GM21619 (cell line): ENCODE results near the gene ZMYM4.

ENCODE experiments used
- ATAC-seq: cut with Tn5 transposase; IDR thresholded peaks from one replicate; pipeline ENCODE4 v1.9.1; 2021; ENCODE audit not compliant: unreplicated experiment

Gene ZMYM4

DNA sequence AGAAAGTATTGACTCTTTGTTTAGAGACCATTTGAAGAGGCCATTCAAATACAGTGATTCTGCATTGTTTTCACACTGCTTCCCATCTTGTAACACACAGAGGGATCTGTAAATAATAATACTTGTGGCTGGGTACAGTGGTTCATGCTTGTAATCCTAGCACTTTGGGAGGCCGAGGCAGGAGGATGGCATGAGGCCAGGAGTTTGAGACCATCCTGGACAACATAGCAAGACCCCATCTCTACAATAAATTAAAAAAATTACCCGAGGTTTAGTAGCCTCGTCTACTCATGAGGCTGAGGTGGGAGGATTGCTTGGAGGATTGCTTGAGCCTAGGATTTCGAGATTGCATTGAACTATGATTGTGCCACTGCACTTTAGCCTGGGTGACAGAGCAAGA lies 5.7 kb downstream of the ZMYM4 start:
- ATAC-seq: no peak

DNA sequence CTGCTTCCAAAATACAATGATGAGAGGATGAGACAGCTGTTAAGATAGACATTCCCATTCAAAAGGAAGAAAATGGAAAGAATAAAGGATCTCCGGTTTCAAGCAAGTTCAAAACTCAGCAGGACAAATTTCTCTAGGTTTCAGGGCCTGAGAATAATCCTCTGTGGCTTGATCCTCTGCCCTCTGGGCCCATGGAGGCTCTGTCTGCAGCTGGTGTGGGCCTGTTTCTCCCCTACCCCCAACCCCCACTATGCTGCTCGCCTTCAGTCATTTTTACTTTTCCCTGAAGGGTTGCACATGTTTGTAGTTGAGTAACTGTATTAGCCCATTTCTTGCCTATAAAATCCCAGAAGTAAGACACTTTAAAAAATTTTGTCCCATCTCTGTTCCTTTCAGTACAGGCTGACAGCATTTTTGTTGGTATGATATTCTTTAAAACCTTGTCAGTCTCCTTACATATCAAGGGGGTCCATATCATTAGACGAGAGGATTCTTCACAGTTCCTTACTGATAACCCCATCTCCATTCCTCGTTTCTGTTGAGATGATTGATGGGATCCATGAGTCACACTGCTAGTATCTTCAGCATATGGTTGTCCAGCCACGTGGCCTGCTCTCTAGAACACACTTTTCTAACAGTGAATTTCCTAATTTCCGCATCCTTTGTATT lies 10.5 kb downstream of the ZMYM4 start:
- ATAC-seq: no peak

DNA sequence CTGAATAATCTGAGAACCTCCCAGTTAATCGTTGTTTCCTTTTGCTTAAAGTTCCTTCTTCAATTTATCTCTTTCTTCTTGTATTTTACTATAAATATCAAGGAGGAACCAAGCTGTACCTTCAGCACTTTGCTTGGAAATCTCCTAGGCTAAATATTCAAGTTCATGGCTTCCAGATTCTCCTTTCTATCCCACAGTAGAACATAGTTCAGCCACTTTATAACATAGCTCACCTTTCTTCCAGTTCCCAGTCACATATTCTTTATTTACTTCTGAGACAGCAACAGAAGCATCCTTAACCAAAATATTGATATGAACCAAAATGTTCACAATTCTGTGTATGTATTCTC lies 11.0 kb downstream of the ZMYM4 start:
- ATAC-seq: no peak

DNA sequence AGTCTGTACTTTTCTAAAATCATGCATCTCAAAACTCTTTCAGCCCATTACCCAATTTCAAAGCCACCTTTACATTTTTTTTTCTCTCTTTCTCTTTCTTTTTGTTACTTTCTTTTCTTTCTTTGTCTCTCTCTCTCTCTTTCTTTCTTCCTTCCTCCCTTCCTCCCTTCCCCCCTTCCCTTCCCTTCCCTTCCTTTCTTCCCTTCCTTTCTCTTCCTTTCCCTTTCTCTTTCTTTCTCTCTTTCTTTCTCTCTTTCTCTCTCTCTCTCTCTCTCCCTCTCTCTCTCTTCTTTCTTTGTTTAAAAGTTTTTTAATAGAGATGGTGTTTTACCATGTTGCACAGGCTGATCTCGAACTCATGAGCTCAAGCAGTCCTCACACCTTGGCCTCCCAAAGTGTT lies 11.5 kb downstream of the ZMYM4 start:
- ATAC-seq: no peak

DNA sequence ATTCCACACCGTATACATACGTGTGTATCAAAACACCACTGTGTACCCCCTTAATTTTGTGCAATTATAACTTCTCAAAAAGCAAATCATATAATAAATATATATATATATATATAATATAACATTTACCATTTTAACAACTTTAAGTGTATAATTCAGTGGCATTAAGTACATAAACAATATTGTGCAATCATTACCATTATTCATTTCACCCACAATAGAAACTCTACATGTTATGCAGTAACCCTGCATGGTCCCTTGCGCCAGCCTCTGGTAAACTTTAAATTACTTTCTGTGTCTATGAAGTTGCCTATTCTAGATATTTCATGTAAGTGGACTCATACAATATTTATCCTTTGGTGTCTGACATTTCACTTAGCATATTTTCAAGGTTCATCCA lies 13.1 kb downstream of the ZMYM4 start:
- no peak for ATAC-seq

DNA sequence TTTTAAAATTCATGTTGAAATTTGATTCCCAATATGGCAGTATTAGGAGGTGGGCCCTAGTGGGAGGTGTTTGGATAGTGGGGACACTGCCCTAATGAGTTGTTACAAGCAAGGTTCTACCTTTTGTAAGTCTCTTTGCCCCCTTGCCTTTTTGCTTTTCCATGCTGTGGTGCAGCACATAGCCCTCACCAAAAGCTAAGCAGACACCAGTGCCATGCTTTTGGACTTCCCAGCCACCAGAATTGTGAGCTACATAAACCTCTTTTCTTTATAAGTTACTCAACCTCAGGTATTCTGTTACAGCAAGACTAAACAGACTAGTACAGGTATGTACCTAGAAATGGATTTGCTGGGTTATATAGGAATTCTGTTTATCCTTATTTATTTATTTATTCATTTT lies 13.7 kb downstream of the ZMYM4 start:
- no peak for ATAC-seq

DNA sequence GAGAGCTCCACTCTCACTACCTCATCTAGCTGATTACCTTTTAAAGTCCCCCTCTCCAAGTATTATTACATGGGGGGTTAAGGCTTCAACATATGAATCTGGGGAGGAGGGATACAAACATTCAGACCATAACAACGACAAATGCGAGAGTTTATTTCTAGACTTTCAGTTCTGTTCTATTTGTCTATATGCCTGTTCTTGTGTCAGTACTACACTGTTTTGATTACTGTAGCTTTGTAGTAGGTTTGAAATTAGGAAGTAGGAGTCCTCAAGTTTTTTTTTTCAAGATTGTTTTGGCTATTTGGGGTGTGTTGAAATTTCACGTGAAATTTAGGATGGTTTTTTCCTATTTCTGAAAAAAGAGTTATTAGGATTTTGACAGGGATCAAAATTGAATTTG lies 16.3 kb downstream of the ZMYM4 start:
- no peak for ATAC-seq

DNA sequence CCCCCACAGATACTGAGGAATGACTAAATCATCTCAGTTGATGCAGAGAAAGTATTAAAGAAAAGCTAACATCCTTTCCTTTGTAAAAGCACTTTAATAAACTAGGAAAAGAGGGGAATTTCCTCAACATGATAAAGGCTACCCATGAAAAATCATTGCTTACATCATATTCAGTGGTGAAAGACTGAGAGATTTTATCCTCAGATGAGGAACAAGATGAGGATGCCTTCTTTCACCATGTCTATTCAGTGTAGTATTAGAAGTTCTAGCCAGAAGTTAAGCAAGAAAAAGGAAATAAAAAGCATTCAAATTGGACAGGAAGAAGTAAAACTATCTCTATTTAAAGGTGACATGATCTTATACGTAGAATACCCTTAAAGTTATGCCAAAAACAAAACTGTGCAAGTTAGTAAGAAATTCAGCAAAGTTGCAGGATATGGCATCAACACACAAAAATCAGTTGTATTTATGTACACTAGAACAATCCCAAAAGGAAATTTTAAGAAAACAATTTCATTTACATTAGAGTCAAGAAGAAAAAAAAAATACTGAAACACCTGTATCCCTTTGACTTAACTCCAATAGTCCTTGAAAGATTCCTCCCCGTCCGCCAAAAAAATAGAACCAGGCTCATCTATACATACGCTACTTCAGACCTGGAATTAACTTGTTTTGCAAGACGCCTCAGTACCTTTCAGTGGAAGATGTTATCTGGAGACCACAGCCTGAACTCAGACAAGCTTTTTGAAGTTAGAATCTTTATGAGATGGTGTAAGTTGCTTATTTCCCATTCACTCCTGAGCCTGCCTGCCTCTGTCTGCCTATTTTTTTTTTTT lies 17.5 kb downstream of the ZMYM4 start:
- ATAC-seq: no peak

DNA sequence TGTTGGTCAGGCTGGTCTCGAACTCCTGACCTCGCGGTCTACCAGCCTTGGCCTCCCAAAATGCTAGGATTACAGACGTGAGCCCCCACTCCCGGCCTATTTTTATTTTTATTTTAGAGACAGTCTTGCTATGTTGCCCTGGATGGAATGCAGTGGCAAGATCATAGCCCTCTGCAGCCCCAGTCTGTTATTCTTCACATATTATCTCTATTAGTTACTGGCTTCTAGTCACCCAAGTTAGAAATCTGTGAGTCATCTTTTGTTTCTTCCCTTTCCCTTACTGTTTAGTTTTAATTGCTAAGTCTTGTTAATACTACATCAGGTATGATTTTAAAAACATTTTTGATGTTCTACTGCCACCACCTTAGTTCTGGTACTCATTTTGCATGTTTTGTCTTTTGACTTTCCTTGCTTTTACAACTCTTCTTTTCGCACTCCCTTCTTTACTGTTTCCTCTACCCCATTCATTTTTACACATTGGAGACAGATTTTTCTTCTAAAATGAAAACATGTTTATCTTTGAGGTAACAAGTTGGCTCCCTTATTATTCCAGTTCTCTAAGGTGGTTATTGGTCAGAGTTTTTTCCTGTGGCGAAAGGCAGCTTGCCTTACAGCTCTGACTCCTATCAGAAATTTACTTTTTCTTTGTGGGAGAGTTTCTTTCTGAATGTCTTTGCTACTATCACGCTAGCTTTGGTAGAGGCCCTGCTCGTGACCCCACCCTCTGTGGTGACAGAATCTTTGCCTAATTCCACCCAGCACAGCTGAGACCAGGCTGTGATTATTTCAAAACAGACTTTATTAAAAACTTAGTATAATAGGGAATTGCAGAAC lies 19.5 kb downstream of the ZMYM4 start:
- no peak for ATAC-seq

DNA sequence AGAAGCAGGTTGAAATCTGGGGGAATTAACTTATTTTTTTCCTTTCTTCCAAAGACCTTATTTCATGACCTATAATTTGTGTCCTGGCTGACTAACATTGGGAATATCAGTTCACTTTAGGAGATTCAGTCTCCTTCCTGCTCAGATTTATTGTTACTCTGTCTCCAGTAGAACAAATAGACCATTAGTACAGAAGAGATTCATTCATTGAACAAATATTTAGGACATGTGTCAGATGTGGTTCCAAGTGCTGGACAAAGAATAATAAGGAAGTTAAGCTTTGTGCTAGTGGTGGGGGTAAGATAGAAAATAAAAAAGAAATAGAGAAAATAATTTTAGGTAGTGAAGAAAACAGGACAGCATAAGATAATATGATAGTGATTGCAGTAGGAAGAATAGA lies 20.3 kb downstream of the ZMYM4 start:
- no peak for ATAC-seq

DNA sequence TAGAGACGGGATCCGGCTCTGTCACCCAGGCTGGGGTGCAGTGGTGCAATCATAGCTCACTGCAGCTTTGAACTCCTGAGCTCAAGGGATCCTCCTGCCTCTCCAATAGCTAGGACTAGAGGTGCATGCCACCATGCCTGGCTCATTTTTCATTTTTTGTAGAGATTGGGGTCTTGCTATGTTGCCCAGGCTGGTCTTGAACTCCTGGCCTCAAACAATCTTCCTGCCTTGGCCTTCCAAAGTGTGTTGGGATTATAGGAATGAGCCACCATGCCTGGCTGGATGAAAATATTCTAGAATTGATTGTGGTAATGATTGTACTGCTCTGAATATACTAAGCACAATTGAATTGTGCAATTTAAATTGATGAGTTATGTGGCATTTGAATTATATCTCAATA lies 21.9 kb downstream of the ZMYM4 start:
- ATAC-seq: no peak

DNA sequence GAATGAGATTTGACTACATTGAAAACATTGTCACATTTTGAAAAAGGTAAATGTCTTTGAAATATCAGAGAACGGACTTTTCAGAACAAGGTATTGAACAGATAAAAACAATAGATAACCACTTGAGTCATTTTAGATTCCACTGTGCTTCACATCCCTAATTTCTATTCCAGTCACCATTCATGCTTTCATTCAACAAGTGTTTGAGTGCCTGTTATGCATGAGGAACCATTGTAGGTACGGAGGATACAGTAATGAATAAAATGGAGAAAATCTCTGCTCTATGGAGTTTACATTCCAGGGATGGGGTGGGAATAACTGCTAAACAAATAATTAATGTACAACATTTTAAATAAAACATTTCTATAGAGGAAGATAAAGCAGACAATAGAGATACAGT lies 26.3 kb downstream of the ZMYM4 start:
- no peak for ATAC-seq

DNA sequence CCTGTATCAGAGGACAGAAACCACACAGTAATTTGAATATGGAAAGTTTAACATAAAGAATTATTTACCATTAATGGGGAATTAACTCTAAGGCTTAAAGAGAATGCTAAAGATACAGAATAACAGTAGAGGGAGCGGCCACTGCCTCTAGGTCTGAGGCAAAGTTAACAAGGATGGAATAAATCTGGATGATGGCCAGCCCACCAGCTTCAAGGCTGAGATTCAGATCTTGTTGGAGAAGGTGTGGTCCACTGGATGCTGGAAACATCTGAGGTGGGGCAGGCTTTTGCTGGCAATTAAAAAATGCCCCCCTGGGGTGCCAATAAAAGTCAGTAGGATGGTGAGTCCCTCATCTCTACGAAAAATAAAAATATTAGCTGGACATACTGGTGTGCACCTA lies 29.4 kb downstream of the ZMYM4 start:
- peak; percentile 8 for ATAC-seq

DNA sequence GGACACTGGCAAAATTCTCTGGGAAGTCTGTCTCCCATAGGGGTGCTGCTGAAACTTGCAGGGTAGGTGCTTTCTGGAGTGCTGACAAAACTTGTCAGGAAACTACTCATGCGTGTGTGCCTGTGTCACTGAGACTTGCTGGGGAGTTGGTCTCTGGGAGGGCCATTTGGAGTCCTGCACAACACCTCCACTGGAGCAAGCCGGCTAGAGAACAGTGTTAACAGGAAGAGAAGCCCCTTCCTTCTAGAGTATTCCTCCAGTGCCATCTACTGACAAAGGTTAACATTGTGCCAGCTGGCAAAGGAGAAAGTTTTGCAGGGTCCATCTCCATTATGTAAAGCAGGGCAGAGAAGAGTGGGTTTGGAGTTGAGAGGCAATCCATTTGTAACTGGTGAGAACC lies 30.0 kb downstream of the ZMYM4 start:
- ATAC-seq: peak; percentile 53

DNA sequence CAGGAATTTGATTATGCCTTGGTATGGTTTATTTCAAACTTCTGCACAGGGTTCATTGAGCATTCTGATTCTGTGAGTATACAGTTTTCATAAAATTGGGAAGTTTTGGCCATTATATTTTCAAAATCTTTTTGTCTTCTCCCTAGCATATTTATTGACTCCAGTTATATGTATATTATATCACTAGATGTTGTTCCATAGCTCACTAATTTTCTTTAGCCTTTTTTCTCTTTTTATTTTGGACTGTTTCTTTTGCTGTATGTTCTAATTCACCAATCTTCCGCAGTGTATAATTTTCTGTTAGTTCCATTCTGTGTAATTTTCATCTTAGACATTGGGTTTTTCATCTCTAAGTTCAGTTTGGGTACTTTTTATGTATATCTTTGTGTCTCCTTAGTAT lies 31.9 kb downstream of the ZMYM4 start:
- no peak for ATAC-seq

DNA sequence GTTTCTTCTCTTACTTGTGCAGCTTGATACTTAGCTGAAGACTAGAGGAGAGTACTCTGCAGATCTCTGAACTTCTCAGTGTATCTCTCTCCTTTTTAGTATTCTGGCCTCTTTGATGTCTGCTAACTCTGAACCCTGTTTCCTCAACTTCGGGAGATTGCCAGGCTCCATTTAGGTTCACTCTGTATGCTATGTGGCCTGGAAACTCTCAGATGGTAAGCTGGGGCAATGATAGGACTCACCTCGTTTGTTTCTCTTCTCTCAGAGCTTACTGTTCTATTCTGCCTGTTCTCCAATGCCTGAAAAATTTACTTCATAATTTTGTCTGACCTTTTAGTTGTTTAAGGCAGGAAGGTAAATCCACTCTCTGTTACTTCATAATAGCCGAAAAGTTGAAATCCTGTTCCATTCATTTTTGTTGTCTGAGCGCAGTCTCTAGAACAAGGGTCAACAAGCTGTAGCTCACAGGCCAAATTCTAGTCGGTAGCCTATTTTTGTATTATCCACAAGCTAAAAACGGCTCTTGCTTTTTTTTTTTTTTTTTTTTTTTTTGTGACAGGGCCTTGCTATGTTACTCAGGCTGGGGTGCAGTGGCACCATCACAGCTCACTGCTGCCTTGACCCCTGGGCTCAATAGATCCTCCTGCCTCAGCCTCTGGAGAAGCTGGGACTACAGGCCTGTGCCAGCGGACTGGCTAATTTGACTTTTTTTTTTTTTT lies 33.3 kb downstream of the ZMYM4 start:
- ATAC-seq: no peak

DNA sequence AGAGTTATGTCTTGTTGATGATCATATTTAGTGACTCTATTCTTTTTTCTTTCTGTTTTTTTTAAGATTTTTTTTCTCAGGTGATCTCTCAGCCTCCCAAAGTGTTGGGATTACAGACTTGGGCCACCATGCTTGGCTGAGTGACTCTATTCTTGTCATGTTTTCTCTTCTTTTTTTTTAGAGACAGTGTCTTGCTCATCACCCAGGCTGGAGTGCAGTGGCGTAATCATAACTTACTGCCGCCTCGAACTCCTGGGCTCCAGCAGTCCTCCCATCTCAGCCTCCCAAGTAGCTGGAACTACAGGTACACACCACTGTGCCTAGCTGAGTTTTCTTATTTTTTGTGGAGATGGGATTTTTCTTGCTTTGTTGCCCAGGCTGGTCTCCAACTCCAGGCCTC lies 36.9 kb downstream of the ZMYM4 start:
- no peak for ATAC-seq

DNA sequence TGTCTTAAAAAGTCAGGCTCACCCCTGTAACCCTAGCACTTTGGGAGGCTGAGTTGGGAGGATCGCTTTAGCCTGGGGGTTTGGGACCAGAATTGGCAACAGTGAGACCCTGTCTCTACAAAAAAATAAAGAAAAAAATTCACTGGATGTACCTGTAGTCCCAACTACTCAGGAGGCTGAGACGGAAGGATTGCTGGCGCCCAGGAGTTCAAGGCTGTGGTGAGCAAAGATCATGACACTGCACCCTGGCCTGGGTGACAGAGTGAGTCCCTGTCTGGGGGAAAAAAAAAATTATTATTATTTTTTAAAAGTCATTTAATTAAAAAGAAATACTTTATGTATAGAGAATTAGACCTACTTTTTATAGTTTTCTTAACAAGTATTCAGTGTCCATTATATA lies 47.1 kb downstream of the ZMYM4 start:
- ATAC-seq: no peak

DNA sequence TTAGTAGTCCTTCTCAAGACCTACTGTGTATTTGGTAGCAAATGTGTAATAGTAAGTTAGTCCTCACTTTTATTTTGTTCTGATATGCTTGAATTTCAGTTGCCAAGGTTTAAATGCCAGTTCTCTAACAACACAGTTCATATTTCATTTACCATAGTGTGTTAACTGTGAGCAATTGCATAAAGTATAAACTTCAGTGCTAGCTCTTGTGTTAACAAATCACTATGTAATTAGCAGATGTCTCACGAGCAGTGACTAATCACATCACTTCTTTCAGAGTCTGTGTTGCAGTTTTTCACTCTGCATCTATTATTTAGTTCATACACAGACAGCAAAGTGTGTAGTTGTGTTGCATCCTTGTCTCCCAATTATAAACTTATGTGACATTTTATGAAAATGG lies 47.8 kb downstream of the ZMYM4 start:
- no peak for ATAC-seq

DNA sequence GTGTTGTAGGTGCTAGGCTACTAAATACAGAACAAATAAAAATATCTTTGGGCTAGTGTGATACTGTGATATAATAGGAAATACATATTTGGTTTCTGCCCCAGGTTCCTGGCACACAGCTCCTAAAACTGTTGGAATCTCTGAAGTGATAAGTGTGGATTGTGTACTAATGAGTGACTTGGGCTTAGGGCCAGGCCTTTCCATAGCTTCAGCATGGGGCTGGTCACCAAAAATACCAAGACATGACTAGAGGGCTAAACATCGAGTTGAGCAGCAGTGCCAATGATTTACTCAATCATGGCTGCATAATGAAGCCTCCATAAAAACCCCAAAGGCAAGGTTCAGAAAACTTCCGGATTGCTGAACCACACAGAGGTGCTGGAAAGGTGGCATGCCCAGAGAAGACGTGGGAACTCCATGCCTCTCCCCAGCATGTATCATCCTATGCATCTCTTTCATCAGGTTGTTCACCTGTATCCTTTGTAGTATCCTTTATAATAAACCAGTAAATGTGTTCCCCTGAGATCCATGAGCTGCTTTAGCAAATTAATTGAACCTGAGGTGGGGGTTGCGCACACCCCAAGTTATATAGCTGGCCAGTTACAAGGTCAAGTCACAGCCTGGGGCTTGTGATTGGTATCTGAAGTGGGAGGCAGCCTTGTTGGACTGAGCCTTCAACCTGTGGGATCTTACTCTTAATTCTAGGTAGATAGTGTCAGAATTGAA lies 51.6 kb downstream of the ZMYM4 start:
- ATAC-seq: no peak

DNA sequence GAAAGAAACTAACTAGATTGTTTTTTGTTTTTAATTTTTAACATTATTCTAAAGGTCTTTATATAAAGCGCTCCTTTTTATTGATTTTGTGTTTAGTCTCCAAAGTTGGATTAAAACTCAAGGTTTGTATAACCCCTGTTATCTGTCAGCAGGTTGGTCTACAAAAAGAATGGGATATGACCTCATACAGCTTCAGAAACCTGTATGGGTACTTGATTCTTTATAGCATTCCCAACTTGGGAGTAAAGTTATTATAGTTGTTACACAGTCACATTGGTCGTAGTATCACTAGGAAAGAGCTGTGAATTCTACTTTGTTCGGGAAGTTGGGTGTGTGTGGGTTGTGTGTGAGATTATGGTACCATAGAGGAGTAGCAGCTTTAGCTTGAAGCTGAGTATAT lies 52.4 kb downstream of the ZMYM4 start:
- ATAC-seq: no peak
